VCaP (cell line): ENCODE measurements around the gene ZNF764.
"Not testable (repeated sequence)": the region's sequence is repeated elsewhere in the genome, so short reads cannot be mapped to it uniquely, and the experiment has no call there.

ENCODE experiments used
- H3K27ac ChIP-seq: fragments of 450-650 bp; 2 replicates; pipeline ENCODE4 v1.5.1; 2017
- CTCF ChIP-seq: fragments of 450-650 bp; conservative IDR thresholded peaks from 2 replicates; pipeline ENCODE4 v1.5.1; 2017; ENCODE audit warnings: mild to moderate bottlenecking, moderate library complexity

ZNF764 gene

GRCh38 chr16:30539000-30539964, 18.9 kb downstream of the ZNF764 start:
- TF ChIP-seq CTCF = no peak
- H3K27ac ChIP-seq = no peak overlapping the region

- H3K27ac ChIP-seq = not testable (repeated sequence)
Observed at GRCh38 chr16:30536391-30537024, 21.7 kb downstream of the ZNF764 start.

- H3K27ac ChIP-seq = peak overlapping the region; percentile 87
- TF ChIP-seq CTCF = peak; percentile 63
Observed at GRCh38 chr16:30535777-30536190, 22.4 kb downstream of the ZNF764 start.

- TF ChIP-seq CTCF = no peak
- peak overlapping the region; percentile 87 for H3K27ac ChIP-seq
Observed at GRCh38 chr16:30535106-30535776, 22.9 kb downstream of the ZNF764 start.

- H3K27ac ChIP-seq = peak within 1 kb of the TSS; percentile 87
- no peak for TF ChIP-seq CTCF
Observed at GRCh38 chr16:30534368-30535105, 23.6 kb downstream of the ZNF764 start, which contains the start of gene ZNF747. ZNF747 (minus strand) TSS chr16:30534858; CDS start chr16:30534679, 179 bp downstream.

GRCh38 chr16:30533748-30534367, 24.3 kb downstream of the ZNF764 start:
- TF ChIP-seq CTCF = no peak
- peak overlapping the region; percentile 87 for H3K27ac ChIP-seq

- TF ChIP-seq CTCF = no peak
- no peak overlapping the region for H3K27ac ChIP-seq
Observed at GRCh38 chr16:30533146-30533522, 25.0 kb downstream of the ZNF764 start.
